HepG2 (cell line): ENCODE measurements around the gene ZNF189. TPM values are rescaled to one million over a fixed set of nuclear protein-coding genes. Genes with fewer than 3 reads are reported as not detected.

Source experiments
- E2F2 ChIP-seq: sonication (generic); formaldehyde crosslinking; IDR thresholded peaks from 2 replicates; pipeline ENCODE4 v1.4.0; 2020; ENCODE audit warnings: missing genetic modification reagents, borderline replicate concordance
- MXI1 ChIP-seq: IDR thresholded peaks from 3 replicates; pipeline ENCODE4 v1.6.1; 2012; ENCODE audit warnings: low read depth, low read length, inconsistent platforms, borderline replicate concordance
- PAF1 ChIP-seq: IDR thresholded peaks from 2 replicates; pipeline ENCODE4 v1.6.1; 2016; ENCODE audit warnings: missing genetic modification reagents, missing compliant biosample characterization
- PAWR ChIP-seq: sonication (generic); formaldehyde crosslinking; IDR thresholded peaks from 2 replicates; pipeline ENCODE4 v1.4.0; 2020; ENCODE audit warnings: missing genetic modification reagents, mild to moderate bottlenecking, borderline replicate concordance
- SALL2 ChIP-seq: sonication (generic); formaldehyde crosslinking; IDR thresholded peaks from 2 replicates; pipeline ENCODE4 v1.8.1; 2023; ENCODE audit warnings: mild to moderate bottlenecking, missing genetic modification reagents, inconsistent platforms
- SETDB1 ChIP-seq: sonication (generic); formaldehyde crosslinking; IDR thresholded peaks from 2 replicates; pipeline ENCODE4 v1.5.1; 2020; ENCODE audit warnings: missing genetic modification reagents, mild to moderate bottlenecking, borderline replicate concordance
- SKI ChIP-seq: fragments of 450-650 bp; IDR thresholded peaks from one replicate; pipeline ENCODE4 v1.6.1; 2018; ENCODE audit warnings: mild to moderate bottlenecking; ENCODE audit not compliant: partially characterized antibody
- SMAD1 ChIP-seq: sonication (generic); formaldehyde crosslinking; IDR thresholded peaks from 2 replicates; pipeline ENCODE4 v1.4.0; 2020; ENCODE audit warnings: missing genetic modification reagents, low read depth, mild to moderate bottlenecking, borderline replicate concordance
- ZBTB2 ChIP-seq: sonication (generic); formaldehyde crosslinking; IDR thresholded peaks from 2 replicates; pipeline ENCODE4 v1.8.0; 2022; ENCODE audit warnings: low read depth, missing genetic modification reagents
- ZNF207 ChIP-seq: fragments of 450-650 bp; IDR thresholded peaks from 2 replicates; pipeline ENCODE4 v1.6.1; 2016; ENCODE audit warnings: antibody characterized with exemption, borderline replicate concordance
- ZNF33A ChIP-seq: sonication (generic); formaldehyde crosslinking; IDR thresholded peaks from 2 replicates; pipeline ENCODE4 v1.5.1; 2020; ENCODE audit warnings: missing genetic modification reagents, mild to moderate bottlenecking, moderate library complexity, borderline replicate concordance
- ZNF367 ChIP-seq: sonication (generic); formaldehyde crosslinking; IDR thresholded peaks from 2 replicates; pipeline ENCODE4 v1.4.0; 2020; ENCODE audit warnings: missing genetic modification reagents, borderline replicate concordance
- ZNF501 ChIP-seq: sonication (generic); formaldehyde crosslinking; IDR thresholded peaks from 2 replicates; pipeline ENCODE4 v1.5.1; 2020; ENCODE audit warnings: mild to moderate bottlenecking, moderate library complexity, missing genetic modification reagents
- ZZZ3 ChIP-seq: sonication (generic); formaldehyde crosslinking; IDR thresholded peaks from 2 replicates; pipeline ENCODE4 v1.4.0; 2020; ENCODE audit warnings: missing genetic modification reagents, mild to moderate bottlenecking, borderline replicate concordance
- polyA plus RNA-seq, 8 experiments: library from polyadenylated mRNA; depleted of rRNA in 3 of 8; stranded (reverse) in 7 of 8; unstranded in 1 of 8; fragments of >200 nt; fragmentation: Illumina TruSeq in 4 of 8; extraction: Trizol in 4 of 8; gene quantifications; 2 replicates each; pipeline versions ENCODE4 v1.2.1 to v1.2.3, GENCODE V29; 2011 to 2016; ENCODE audit warnings: low read depth in 4 of 8, missing spikeins in 1 of 8, mixed read lengths in 1 of 8; ENCODE audit not compliant: insufficient read depth in 1 of 8
- total RNA-seq, 5 experiments: library from RNA; depleted of rRNA; stranded (reverse); fragments of >200 nt; fragmentation: Illumina TruSeq; extraction: Trizol; gene quantifications; 2 replicates each; pipeline ENCODE4 v1.2.3, GENCODE V29; 2016; ENCODE audit warnings: low read depth in 1 of 5
- TF ChIP-seq, protein P1 (sequence below): sonication (generic); formaldehyde crosslinking; IDR thresholded peaks from 2 replicates; pipeline ENCODE4 v1.5.1; 2020; ENCODE audit warnings: mild to moderate bottlenecking, missing genetic modification reagents, moderate library complexity
- TF ChIP-seq, protein P2 (sequence below): sonication (generic); formaldehyde crosslinking; IDR thresholded peaks from 2 replicates; pipeline ENCODE4 v1.4.0; 2020; ENCODE audit warnings: mild to moderate bottlenecking, missing genetic modification reagents, borderline replicate concordance

The ZNF189 gene
- total and polyA plus RNA-seq, 2 of the 13 experiments (the other 11 are each of a cell fraction or from before 2014, with no cell fraction given) = 8.4 to 50.0 TPM

DNA sequence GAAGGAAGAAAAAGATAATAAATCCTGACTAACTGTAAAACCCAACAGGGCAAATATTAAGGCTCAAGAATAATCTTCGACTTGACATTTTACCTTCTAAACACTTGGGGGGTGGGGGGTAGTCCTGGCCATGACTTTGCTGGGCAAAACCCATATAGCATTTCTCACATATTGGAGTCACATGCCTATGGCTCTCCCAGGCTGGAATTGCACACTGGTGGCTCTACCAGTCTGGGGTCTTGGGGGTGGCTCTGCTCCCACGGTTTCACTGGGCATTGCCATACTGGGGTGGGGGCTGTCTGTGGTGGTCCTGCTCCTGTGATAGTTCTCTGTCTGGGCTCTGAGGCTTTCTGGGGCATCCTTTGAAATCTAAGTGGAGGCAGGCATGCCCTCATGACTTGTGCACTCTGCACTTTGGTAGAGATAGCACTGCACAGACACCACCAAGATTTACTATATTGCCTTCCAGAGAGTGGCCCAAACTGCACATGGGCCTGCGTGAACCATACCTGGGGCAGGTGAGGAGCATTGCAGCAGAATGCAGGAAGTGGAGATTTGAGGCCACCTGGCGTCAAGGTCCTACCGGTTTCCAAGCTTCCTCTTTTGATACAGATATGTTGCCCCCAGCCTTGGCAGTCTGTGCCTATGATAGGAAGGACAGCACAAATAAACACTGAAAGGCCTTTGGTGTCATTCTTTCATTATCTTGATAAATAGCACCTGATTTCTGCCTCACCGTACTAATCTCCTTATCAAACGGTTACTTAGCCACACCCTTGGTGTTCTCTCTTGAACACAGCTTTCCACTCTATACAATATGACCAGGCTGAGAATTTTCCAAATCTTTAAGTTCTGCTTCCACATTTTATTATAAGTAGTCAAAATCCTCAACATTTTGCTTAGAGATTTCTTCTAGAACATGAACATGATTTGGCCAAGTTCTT is 43.6 kb upstream of the ZNF189 start (continued):
- TF ChIP-seq E2F2 (CRISPR knock-in tag) (no peak), SALL2 (CRISPR knock-in tag) (peak; percentile 17; the same call in 1 of the 2 replicates), SMAD1 (CRISPR knock-in tag) (no peak; the same call in 1 of the 2 replicates), ZBTB2 (no peak), ZNF501 (CRISPR knock-in tag) (peak; percentile 75), SETDB1 (CRISPR knock-in tag) (no peak), ZNF33A (no peak), ZZZ3 (CRISPR knock-in tag) (no peak), PAF1 (CRISPR knock-in tag) (no peak), ZNF367 (CRISPR knock-in tag) (no peak), PAWR (no peak), MXI1 (no peak; the same call in 2 of the 3 replicates), ZNF207 (no peak), SKI (no peak)
- TF ChIP-seq, protein P1, sequence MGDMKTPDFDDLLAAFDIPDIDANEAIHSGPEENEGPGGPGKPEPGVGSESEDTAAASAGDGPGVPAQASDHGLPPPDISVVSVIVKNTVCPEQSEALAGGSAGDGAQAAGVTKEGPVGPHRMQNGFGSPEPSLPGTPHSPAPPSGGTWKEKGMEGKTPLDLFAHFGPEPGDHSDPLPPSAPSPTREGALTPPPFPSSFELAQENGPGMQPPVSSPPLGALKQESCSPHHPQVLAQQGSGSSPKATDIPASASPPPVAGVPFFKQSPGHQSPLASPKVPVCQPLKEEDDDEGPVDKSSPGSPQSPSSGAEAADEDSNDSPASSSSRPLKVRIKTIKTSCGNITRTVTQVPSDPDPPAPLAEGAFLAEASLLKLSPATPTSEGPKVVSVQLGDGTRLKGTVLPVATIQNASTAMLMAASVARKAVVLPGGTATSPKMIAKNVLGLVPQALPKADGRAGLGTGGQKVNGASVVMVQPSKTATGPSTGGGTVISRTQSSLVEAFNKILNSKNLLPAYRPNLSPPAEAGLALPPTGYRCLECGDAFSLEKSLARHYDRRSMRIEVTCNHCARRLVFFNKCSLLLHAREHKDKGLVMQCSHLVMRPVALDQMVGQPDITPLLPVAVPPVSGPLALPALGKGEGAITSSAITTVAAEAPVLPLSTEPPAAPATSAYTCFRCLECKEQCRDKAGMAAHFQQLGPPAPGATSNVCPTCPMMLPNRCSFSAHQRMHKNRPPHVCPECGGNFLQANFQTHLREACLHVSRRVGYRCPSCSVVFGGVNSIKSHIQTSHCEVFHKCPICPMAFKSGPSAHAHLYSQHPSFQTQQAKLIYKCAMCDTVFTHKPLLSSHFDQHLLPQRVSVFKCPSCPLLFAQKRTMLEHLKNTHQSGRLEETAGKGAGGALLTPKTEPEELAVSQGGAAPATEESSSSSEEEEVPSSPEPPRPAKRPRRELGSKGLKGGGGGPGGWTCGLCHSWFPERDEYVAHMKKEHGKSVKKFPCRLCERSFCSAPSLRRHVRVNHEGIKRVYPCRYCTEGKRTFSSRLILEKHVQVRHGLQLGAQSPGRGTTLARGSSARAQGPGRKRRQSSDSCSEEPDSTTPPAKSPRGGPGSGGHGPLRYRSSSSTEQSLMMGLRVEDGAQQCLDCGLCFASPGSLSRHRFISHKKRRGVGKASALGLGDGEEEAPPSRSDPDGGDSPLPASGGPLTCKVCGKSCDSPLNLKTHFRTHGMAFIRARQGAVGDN (CRISPR knock-in tag) = peak; percentile 96
- TF ChIP-seq, protein P2, sequence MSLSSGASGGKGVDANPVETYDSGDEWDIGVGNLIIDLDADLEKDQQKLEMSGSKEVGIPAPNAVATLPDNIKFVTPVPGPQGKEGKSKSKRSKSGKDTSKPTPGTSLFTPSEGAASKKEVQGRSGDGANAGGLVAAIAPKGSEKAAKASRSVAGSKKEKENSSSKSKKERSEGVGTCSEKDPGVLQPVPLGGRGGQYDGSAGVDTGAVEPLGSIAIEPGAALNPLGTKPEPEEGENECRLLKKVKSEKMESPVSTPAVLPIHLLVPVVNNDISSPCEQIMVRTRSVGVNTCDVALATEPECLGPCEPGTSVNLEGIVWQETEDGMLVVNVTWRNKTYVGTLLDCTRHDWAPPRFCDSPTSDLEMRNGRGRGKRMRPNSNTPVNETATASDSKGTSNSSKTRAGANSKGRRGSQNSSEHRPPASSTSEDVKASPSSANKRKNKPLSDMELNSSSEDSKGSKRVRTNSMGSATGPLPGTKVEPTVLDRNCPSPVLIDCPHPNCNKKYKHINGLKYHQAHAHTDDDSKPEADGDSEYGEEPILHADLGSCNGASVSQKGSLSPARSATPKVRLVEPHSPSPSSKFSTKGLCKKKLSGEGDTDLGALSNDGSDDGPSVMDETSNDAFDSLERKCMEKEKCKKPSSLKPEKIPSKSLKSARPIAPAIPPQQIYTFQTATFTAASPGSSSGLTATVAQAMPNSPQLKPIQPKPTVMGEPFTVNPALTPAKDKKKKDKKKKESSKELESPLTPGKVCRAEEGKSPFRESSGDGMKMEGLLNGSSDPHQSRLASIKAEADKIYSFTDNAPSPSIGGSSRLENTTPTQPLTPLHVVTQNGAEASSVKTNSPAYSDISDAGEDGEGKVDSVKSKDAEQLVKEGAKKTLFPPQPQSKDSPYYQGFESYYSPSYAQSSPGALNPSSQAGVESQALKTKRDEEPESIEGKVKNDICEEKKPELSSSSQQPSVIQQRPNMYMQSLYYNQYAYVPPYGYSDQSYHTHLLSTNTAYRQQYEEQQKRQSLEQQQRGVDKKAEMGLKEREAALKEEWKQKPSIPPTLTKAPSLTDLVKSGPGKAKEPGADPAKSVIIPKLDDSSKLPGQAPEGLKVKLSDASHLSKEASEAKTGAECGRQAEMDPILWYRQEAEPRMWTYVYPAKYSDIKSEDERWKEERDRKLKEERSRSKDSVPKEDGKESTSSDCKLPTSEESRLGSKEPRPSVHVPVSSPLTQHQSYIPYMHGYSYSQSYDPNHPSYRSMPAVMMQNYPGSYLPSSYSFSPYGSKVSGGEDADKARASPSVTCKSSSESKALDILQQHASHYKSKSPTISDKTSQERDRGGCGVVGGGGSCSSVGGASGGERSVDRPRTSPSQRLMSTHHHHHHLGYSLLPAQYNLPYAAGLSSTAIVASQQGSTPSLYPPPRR (CRISPR knock-in tag) = no peak
